Fibroblast of the aortic adventitia (primary cell): ENCODE measurements around the gene TMEM100. TPM values are rescaled to one million over a fixed set of nuclear protein-coding genes. Genes with fewer than 3 reads are reported as not detected.

ENCODE experiments used
- DNase-seq: peaks from one replicate; pipeline ENCODE4 v3.0.0-alpha.2; 2010; ENCODE audit warnings: low read depth
- H3K4me3 ChIP-seq: 2 replicates; pipeline ENCODE4 v1.5.1; 2011; ENCODE audit warnings: low read depth, mild to moderate bottlenecking, control low read depth, low read length, moderate library complexity
- total RNA-seq: library from RNA; depleted of rRNA; stranded (reverse); fragments of >200 nt; gene quantifications from 2 replicates; pipeline ENCODE4 v1.2.3, GENCODE V29; 2012; ENCODE audit warnings: low replicate concordance
- TF ChIP-seq, protein P1 (sequence below): IDR thresholded peaks from 2 replicates; pipeline ENCODE4 v1.5.1; 2011; ENCODE audit warnings: mild to moderate bottlenecking, low read length, control low read depth, inconsistent platforms; ENCODE audit not compliant: insufficient read depth

The TMEM100 gene
- total RNA-seq, 1 donor: 2.1 TPM

GRCh38 chr17:55764610-55765009, 41.9 kb upstream of the TMEM100 start:
- no peak overlapping the region for H3K4me3 ChIP-seq
- TF ChIP-seq, protein P1, sequence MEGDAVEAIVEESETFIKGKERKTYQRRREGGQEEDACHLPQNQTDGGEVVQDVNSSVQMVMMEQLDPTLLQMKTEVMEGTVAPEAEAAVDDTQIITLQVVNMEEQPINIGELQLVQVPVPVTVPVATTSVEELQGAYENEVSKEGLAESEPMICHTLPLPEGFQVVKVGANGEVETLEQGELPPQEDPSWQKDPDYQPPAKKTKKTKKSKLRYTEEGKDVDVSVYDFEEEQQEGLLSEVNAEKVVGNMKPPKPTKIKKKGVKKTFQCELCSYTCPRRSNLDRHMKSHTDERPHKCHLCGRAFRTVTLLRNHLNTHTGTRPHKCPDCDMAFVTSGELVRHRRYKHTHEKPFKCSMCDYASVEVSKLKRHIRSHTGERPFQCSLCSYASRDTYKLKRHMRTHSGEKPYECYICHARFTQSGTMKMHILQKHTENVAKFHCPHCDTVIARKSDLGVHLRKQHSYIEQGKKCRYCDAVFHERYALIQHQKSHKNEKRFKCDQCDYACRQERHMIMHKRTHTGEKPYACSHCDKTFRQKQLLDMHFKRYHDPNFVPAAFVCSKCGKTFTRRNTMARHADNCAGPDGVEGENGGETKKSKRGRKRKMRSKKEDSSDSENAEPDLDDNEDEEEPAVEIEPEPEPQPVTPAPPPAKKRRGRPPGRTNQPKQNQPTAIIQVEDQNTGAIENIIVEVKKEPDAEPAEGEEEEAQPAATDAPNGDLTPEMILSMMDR: no peak
- no peak for DNase-seq

GRCh38 chr17:55763856-55764255, 41.2 kb upstream of the TMEM100 start:
- DNase-seq: no peak
- TF ChIP-seq, protein P1: no peak
- H3K4me3 ChIP-seq: no peak overlapping the region

- no peak for DNase-seq
- TF ChIP-seq, protein P1: no peak
- H3K4me3 ChIP-seq: no peak overlapping the region
Observed at GRCh38 chr17:55762086-55762858, 39.6 kb upstream of the TMEM100 start.

DNA sequence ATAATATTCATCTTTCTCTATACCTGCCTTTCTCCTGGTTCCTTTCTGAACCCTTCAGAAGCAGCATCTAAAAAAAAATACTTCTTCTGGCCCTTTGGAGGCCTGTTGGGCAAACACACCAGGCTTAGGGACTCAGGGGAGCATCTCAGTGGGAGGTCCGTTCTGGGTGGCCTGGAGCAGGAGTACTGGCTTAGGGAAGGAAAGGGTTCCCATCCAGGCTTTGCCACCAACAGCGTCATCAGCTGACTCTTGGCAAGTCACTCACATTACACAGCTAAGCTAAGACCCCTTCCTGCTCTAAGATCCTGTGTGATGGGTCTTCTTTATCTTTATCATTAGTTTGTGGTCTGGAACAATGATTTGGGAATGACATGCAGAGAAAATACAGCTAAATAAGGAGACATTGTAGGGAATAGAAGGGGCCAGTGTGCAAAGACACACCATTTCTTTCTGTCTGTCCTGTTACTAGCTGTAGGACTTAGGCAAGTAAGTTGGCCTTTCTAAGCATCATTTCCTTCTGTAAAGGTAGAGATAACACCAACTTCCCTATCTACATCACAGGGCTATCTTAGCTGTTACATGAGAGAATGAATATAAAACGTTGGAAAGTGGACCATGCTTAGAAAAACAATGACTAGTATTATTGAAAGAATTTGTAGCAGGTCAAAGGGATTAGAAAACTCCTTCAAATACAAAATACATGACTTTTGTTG, 38.1 kb upstream of the TMEM100 start:
- TF ChIP-seq, protein P1: no peak
- no peak overlapping the region for H3K4me3 ChIP-seq
- DNase-seq: peak; percentile 42

DNA sequence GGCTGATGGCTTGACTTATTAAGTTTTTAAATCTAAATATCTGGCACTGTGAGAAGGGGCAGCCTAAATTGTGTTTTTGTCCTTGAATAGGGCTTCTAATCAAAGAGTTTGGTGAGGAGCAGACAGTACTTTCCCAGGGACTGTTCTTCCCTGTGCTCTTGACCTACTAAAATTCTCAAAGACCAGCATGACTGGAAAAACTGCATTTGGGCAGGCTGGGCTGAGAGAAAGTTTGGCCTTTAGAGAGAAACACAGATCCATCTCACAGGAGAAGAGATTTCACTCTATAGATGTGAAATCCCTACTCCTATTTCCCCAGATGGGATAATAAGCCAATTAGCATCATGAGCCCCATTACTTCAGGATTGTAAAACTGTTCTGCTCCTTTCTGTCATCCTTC, 35.5 kb upstream of the TMEM100 start:
- TF ChIP-seq, protein P1: no peak
- no peak for DNase-seq
- H3K4me3 ChIP-seq: no peak overlapping the region

GRCh38 chr17:55757659-55758058, 35.0 kb upstream of the TMEM100 start:
- no peak overlapping the region for H3K4me3 ChIP-seq
- TF ChIP-seq, protein P1: no peak
- no peak for DNase-seq
